Measurements from ENCODE around the gene EFNB2. TPM values are rescaled to one million over a fixed set of nuclear protein-coding genes. Genes with fewer than 3 reads are reported as not detected.

Gene EFNB2
- polyA plus RNA-seq, 1 donor from 2014 or later = 53.1 TPM

GRCh38 chr13:106567474-106568298 is 32.2 kb upstream of the EFNB2 start, which contains the start of gene ARGLU1:
Gene ARGLU1 (minus strand): TSS chr13:106568137. CDS start chr13:106567919, 218 bp downstream.
- H3K27ac ChIP-seq (ENCODE audit: low read length) = peak within 1 kb of the TSS; percentile 99
- no peaks in the 10 kb centered on the region for H3K9me3 ChIP-seq (ENCODE audit: low read length)
- peak within 1 kb of the TSS; percentile 97 for H3K4me3 ChIP-seq (ENCODE audit: low read length)
- H3K79me2 ChIP-seq (replicated peaks; ENCODE audit: insufficient read depth, low read length) = peaks cover 45% of the 10 kb centered on the region
- H3K9ac ChIP-seq (ENCODE audit: low read length) = peak within 1 kb of the TSS; percentile 99
- no peaks in the 10 kb centered on the region for H3K9me2 ChIP-seq (ENCODE audit: insufficient read depth, low read length)
- H3K36me3 ChIP-seq (ENCODE audit: insufficient read depth, low read length) = no peaks in the 10 kb centered on the region
- TF ChIP-seq REST (IDR thresholded peaks at IDR 0.05; ENCODE audit: borderline replicate concordance) = peak; percentile 79
- TF ChIP-seq RAD21 (conservative IDR thresholded peaks at IDR 0.05) = peak; percentile 47
- no peak for TF ChIP-seq CTCF (IDR thresholded peaks at IDR 0.05; ENCODE audit: poor library complexity, severe bottlenecking)
- peak; percentile 62 for TF ChIP-seq SMC3 (conservative IDR thresholded peaks at IDR 0.05; ENCODE audit: poor library complexity)
- no peak for TF ChIP-seq EZH2 (IDR thresholded peaks at IDR 0.05; ENCODE audit: borderline replicate concordance, insufficient read depth, low read length, poor library complexity, severe bottlenecking)
- TF ChIP-seq MXI1 (conservative IDR thresholded peaks at IDR 0.05; ENCODE audit: poor library complexity, severe bottlenecking) = peak; percentile 69
- peak; percentile 92 for TF ChIP-seq TAF1 (IDR thresholded peaks at IDR 0.05; ENCODE audit: low read depth)
- TF ChIP-seq POLR2AphosphoS5 (IDR thresholded peaks at IDR 0.05) = peak; percentile 98
- peaks cover 18% of the 10 kb centered on the region for H4K20me1 ChIP-seq (ENCODE audit: insufficient read depth)
- no peaks in the 10 kb centered on the region for H3F3A ChIP-seq (ENCODE audit: insufficient read depth, low read length, poor library complexity, severe bottlenecking)
- peak within 1 kb of the TSS; percentile 98 for H3K4me2 ChIP-seq (ENCODE audit: low read length)
- H2AFZ ChIP-seq (ENCODE audit: low read depth, low read length) = peak within 1 kb of the TSS; percentile 95
- no peaks in the 10 kb centered on the region for H3K27me3 ChIP-seq (ENCODE audit: insufficient read depth, low read depth, low read length)

- no peaks in the 10 kb centered on the region for H3K36me3 ChIP-seq (ENCODE audit: insufficient read depth, low read length)
- TF ChIP-seq EP300 (conservative IDR thresholded peaks at IDR 0.05; ENCODE audit: poor library complexity, severe bottlenecking) = no peak
- no peak for TF ChIP-seq POLR2AphosphoS5 (IDR thresholded peaks at IDR 0.05)
- TF ChIP-seq SMC3 (conservative IDR thresholded peaks at IDR 0.05; ENCODE audit: poor library complexity) = no peak
- TF ChIP-seq MXI1 (conservative IDR thresholded peaks at IDR 0.05; ENCODE audit: poor library complexity, severe bottlenecking) = peak; percentile 72
- no peak for TF ChIP-seq REST (IDR thresholded peaks at IDR 0.05; ENCODE audit: borderline replicate concordance)
- TF ChIP-seq RAD21 (conservative IDR thresholded peaks at IDR 0.05) = peak; percentile 10
- TF ChIP-seq EZH2 (IDR thresholded peaks at IDR 0.05; ENCODE audit: borderline replicate concordance, insufficient read depth, low read length, poor library complexity, severe bottlenecking) = no peak
- no peak for TF ChIP-seq CTCF (IDR thresholded peaks at IDR 0.05; ENCODE audit: poor library complexity, severe bottlenecking)
- TF ChIP-seq TAF1 (IDR thresholded peaks at IDR 0.05; ENCODE audit: low read depth) = no peak
- no peaks in the 10 kb centered on the region for H3F3A ChIP-seq (ENCODE audit: insufficient read depth, low read length, poor library complexity, severe bottlenecking)
- H3K9ac ChIP-seq (ENCODE audit: low read length) = peak overlapping the region; percentile 99
- H3K27me3 ChIP-seq (ENCODE audit: insufficient read depth, low read depth, low read length) = no peaks in the 10 kb centered on the region
- H3K9me2 ChIP-seq (ENCODE audit: insufficient read depth, low read length) = no peaks in the 10 kb centered on the region
- H2AFZ ChIP-seq (ENCODE audit: low read depth, low read length) = no peak overlapping the region
- H3K79me2 ChIP-seq (replicated peaks; ENCODE audit: insufficient read depth, low read length) = peaks cover 52% of the 10 kb centered on the region
- H4K20me1 ChIP-seq (ENCODE audit: insufficient read depth) = peaks cover 18% of the 10 kb centered on the region
- H3K9me3 ChIP-seq (ENCODE audit: low read length) = no peaks in the 10 kb centered on the region
- peak overlapping the region; percentile 97 for H3K4me3 ChIP-seq (ENCODE audit: low read length)
- peak overlapping the region; percentile 98 for H3K4me2 ChIP-seq (ENCODE audit: low read length)
- H3K27ac ChIP-seq (ENCODE audit: low read length) = peak overlapping the region; percentile 99
Measured at GRCh38 chr13:106566641-106567473, 31.4 kb upstream of the EFNB2 start.

Data from neural cell (in vitro differentiated cells).